ENCODE results near the gene RNASE4. TPM values are rescaled to one million over a fixed set of nuclear protein-coding genes. Genes with fewer than 3 reads are reported as not detected.
A peak's percentile ranks its signal among the peaks of the same experiment; 100 is the strongest.

RNASE4 gene
- total and polyA plus RNA-seq, 10 of the 15 experiments (the other 5 are each of a cell fraction or from before 2014, with no cell fraction given) = 0.87 to 2.6 (median 1.3) TPM

DNA sequence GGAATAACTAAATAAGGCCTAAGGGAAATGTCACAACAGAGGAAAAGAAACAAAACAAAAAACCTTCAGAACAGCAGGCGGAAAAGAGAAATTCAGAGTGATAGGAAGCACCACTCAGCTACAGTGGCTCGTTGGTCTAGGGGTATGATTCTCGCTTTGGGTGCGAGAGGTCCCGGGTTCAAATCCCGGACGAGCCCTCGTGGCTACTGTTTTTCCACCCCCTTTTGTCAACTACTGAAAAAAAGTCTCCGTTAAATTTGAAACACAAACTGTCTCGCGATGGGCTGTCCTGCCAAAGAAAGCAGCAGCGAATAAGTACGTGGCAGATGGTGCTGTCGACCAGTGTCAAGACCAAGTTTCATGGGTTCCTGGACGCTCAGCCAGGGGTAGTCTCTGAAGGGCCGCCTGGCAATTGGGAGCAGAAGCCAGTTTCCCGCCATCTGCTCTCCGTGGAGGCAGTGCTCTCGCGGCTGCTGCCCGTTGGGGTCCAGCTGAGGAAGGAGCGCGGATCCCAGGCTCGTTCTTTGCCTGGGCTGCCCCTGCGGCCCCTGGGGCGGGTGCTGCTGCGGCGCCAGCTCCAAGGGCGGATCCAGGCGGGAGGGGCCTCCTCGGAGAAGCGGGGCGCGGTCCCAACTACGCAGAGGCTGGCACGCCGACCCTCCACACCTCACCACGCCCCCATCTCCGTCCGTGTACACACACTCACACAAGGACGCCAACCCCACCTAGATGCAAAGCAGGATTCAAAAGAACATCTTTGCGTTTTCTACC is at the start of gene RNASE4 (continued):
- TF ChIP-seq, protein P1, sequence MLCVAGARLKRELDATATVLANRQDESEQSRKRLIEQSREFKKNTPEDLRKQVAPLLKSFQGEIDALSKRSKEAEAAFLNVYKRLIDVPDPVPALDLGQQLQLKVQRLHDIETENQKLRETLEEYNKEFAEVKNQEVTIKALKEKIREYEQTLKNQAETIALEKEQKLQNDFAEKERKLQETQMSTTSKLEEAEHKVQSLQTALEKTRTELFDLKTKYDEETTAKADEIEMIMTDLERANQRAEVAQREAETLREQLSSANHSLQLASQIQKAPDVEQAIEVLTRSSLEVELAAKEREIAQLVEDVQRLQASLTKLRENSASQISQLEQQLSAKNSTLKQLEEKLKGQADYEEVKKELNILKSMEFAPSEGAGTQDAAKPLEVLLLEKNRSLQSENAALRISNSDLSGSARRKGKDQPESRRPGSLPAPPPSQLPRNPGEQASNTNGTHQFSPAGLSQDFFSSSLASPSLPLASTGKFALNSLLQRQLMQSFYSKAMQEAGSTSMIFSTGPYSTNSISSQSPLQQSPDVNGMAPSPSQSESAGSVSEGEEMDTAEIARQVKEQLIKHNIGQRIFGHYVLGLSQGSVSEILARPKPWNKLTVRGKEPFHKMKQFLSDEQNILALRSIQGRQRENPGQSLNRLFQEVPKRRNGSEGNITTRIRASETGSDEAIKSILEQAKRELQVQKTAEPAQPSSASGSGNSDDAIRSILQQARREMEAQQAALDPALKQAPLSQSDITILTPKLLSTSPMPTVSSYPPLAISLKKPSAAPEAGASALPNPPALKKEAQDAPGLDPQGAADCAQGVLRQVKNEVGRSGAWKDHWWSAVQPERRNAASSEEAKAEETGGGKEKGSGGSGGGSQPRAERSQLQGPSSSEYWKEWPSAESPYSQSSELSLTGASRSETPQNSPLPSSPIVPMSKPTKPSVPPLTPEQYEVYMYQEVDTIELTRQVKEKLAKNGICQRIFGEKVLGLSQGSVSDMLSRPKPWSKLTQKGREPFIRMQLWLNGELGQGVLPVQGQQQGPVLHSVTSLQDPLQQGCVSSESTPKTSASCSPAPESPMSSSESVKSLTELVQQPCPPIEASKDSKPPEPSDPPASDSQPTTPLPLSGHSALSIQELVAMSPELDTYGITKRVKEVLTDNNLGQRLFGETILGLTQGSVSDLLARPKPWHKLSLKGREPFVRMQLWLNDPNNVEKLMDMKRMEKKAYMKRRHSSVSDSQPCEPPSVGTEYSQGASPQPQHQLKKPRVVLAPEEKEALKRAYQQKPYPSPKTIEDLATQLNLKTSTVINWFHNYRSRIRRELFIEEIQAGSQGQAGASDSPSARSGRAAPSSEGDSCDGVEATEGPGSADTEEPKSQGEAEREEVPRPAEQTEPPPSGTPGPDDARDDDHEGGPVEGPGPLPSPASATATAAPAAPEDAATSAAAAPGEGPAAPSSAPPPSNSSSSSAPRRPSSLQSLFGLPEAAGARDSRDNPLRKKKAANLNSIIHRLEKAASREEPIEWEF (IDR thresholded peaks at IDR 0.05; ENCODE audit: insufficient replicate concordance, low read depth, low read length) = no peak
- TF ChIP-seq, protein P2, sequence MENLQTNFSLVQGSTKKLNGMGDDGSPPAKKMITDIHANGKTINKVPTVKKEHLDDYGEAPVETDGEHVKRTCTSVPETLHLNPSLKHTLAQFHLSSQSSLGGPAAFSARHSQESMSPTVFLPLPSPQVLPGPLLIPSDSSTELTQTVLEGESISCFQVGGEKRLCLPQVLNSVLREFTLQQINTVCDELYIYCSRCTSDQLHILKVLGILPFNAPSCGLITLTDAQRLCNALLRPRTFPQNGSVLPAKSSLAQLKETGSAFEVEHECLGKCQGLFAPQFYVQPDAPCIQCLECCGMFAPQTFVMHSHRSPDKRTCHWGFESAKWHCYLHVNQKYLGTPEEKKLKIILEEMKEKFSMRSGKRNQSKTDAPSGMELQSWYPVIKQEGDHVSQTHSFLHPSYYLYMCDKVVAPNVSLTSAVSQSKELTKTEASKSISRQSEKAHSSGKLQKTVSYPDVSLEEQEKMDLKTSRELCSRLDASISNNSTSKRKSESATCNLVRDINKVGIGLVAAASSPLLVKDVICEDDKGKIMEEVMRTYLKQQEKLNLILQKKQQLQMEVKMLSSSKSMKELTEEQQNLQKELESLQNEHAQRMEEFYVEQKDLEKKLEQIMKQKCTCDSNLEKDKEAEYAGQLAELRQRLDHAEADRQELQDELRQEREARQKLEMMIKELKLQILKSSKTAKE (IDR thresholded peaks at IDR 0.05; ENCODE audit: low read depth, poor library complexity, severe bottlenecking) = peak; percentile 91
- TF ChIP-seq CBX5 (IDR thresholded peaks at IDR 0.05; ENCODE audit: low read depth) (no peak), IKZF2 (IDR thresholded peaks at IDR 0.05) (peak; percentile 32 to 62; a peak in 3 of 4 replicates), MEF2B (IDR thresholded peaks at IDR 0.05; ENCODE audit: partially characterized antibody, poor library complexity, severe bottlenecking) (no peak), NBN (IDR thresholded peaks at IDR 0.05) (peak; percentile 96), KLF5 (IDR thresholded peaks at IDR 0.05; ENCODE audit: partially characterized antibody) (no peak), EGR1 (IDR thresholded peaks at IDR 0.05; ENCODE audit: borderline replicate concordance in 1 of 2, low read depth in 2 of 2, low read length in 2 of 2) (no peak), NRF1 (conservative IDR thresholded peaks at IDR 0.05; ENCODE audit: low read depth, low read length) (no peak), ZZZ3 (IDR thresholded peaks at IDR 0.05; ENCODE audit: control insufficient read depth, insufficient read length, low read depth) (no peak), BRCA1 (IDR thresholded peaks at IDR 0.05; ENCODE audit: low read depth, low read length) (no peak), TBL1XR1 (IDR thresholded peaks at IDR 0.05; ENCODE audit: low read depth, low read length) (peak; percentile 73; the same call in 1 of the 2 replicates), KAT2A (conservative IDR thresholded peaks at IDR 0.05; ENCODE audit: control insufficient read depth, low read depth, low read length) (no peak), EZH2 (IDR thresholded peaks at IDR 0.05; ENCODE audit: borderline replicate concordance, control insufficient read depth, low read depth, low read length) (no peak), POLR2AphosphoS2 (IDR thresholded peaks at IDR 0.05; ENCODE audit: low read depth, low read length) (no peak), NFYB (IDR thresholded peaks at IDR 0.05; ENCODE audit: insufficient read depth, low read depth, low read length) (no peak)
- TF ChIP-seq, protein P3, sequence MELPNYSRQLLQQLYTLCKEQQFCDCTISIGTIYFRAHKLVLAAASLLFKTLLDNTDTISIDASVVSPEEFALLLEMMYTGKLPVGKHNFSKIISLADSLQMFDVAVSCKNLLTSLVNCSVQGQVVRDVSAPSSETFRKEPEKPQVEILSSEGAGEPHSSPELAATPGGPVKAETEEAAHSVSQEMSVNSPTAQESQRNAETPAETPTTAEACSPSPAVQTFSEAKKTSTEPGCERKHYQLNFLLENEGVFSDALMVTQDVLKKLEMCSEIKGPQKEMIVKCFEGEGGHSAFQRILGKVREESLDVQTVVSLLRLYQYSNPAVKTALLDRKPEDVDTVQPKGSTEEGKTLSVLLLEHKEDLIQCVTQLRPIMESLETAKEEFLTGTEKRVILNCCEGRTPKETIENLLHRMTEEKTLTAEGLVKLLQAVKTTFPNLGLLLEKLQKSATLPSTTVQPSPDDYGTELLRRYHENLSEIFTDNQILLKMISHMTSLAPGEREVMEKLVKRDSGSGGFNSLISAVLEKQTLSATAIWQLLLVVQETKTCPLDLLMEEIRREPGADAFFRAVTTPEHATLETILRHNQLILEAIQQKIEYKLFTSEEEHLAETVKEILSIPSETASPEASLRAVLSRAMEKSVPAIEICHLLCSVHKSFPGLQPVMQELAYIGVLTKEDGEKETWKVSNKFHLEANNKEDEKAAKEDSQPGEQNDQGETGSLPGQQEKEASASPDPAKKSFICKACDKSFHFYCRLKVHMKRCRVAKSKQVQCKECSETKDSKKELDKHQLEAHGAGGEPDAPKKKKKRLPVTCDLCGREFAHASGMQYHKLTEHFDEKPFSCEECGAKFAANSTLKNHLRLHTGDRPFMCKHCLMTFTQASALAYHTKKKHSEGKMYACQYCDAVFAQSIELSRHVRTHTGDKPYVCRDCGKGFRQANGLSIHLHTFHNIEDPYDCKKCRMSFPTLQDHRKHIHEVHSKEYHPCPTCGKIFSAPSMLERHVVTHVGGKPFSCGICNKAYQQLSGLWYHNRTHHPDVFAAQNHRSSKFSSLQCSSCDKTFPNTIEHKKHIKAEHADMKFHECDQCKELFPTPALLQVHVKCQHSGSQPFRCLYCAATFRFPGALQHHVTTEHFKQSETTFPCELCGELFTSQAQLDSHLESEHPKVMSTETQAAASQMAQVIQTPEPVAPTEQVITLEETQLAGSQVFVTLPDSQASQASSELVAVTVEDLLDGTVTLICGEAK (IDR thresholded peaks at IDR 0.05; ENCODE audit: borderline replicate concordance) = peak; percentile 88

Measured in GM12878 (cell line).